HG02970 (cell line): Measurements from ENCODE around the gene ROPN1.
A peak's percentile ranks its signal among the peaks of the same experiment; 100 is the strongest.
"Not testable (repeated sequence)": the region's sequence is repeated elsewhere in the genome, so short reads cannot be mapped to it uniquely, and the experiment has no call there.

Experiments used
- ATAC-seq: cut with Tn5 transposase; IDR thresholded peaks from one replicate; pipeline ENCODE4 v1.9.1; 2021; ENCODE audit warnings: mild to moderate bottlenecking, moderate library complexity, moderate number of reproducible peaks; ENCODE audit not compliant: unreplicated experiment, low FRiP score

The ROPN1 gene

DNA sequence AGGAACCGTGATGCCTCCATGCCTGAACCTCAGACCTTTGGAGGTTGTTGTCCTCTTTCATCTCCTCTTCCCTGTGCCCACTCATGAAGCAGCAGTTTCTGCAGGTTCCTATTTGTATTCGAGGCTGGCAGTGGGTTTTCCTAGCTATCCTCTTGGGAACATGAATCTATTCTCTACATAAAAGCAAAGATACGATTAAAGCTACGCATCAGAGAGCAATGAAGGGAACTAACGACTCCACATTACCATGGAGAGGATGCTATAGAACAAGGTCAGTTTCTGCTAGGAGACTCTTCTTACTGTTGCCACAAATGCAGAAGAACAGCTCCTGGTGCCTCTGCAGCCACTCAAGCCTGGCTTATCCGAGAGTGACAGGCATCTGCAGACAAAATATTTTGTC, 9.4 kb upstream of the ROPN1 start:
- not testable (repeated sequence) for ATAC-seq

DNA sequence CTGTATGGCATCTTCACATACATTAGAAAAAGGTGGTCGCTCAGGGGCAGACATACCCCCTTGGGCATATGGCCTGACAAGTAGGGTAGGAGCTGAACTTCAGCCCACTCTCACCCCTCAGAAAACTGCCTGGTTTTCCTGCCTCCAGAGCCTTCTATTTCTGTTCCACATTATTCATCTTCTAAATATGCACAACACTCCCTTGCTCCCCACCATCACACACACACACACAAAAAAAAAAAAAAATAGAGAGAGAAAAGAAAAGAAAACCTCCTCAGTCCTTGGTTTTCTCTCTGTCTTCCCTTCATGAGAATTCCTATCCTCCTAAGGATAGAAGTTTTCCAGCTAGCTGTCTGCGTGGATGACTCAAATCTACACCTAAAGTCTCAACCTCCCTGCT, 5.6 kb upstream of the ROPN1 start:
- no peak for ATAC-seq

DNA sequence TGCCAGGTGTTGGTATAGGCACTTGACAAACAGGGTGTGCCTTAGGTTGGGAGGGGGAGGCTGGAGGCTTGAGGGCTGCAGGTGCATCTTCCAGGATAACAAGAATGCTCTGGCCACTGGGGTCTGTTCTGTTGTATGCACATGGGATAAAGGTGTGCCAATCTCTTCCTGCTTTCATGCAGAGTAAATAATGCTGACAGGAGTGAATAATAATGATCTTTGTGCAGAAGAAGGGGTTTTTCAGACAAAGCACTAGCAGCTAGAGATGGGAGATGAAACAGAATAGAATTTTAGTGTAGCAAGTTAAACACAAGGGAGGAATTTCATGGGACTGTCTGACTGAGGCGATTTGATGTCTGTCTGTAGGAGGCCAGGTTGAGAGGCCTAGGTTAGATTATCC, 1.9 kb upstream of the ROPN1 start:
- no peak for ATAC-seq

DNA sequence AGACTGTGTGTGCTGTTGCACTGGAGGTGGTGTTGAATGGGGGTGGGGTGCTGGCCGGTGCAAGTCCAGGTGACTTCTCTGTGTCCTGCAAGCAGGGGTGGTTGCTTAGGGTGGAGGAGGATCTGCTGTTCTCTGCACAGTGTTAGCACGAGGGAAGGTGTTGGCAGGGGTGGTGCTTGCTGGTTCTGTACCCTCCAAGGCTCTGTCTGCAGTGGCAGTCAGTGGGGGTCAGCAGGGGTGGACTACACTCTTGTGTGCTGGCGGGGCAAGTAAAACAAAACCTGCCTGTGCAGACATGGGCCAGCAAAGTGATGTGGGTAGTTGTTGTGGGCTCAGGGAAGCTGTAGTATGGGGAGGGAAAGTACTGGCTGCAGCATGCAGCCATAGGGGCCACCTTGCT, 5.5 kb downstream of the ROPN1 start:
- no peak for ATAC-seq

DNA sequence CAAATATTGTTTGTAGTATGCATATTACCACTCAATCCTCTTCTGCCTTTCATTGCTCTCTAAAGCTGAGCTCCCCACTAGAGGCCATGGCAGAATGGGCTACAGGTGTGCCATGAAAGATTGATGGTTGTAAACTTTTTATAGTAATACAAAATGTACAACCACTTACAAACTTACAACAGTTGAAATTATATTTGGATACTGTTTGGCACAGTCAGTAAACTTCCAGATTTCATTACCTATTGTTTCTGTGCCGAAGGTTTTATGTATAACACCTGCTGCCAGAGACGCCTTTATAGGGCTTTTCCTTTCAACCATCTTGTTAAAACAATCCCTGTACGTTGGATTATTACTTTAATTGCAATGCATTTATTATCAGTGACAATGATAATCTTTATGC, 7.0 kb downstream of the ROPN1 start:
- no peak for ATAC-seq

DNA sequence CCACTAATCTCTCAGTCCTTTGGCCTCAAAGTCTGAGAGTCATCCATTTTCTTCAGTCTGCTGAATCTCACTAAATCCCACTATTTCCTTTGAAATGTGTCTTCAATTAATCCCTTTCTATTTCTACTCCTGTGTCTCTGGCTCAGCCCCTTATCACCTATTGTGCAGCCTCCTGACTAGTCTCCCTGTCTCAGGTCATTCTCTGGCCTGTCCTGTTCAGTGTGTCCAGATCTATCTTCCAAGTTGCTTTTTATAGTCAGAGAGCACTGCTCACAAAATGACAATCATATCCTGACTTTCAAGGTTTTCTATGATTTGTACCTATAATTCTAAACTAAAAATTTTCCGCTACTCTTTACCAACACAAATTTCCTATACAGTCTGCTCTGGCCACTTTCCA, 7.6 kb downstream of the ROPN1 start:
- ATAC-seq: no peak

DNA sequence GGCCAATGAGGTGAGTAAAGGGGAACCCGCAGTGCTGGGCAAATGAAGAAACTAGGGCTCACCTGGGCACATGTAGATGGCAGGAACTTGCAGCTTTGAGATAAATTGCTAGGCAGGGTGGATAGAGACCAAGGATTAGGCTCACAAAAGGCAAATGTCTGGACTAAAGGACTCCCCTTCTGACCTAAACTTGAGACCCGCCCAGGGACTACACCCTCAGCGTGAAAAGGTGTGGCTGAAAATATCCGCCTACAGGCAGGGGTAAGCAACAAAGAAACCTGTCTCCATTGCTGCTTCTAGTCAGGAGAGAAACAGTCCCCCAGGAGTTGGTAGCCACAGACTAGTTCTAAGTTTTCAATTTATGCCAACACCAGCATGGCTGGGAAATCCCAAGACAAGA, 10.6 kb downstream of the ROPN1 start:
- ATAC-seq: not testable (repeated sequence)

DNA sequence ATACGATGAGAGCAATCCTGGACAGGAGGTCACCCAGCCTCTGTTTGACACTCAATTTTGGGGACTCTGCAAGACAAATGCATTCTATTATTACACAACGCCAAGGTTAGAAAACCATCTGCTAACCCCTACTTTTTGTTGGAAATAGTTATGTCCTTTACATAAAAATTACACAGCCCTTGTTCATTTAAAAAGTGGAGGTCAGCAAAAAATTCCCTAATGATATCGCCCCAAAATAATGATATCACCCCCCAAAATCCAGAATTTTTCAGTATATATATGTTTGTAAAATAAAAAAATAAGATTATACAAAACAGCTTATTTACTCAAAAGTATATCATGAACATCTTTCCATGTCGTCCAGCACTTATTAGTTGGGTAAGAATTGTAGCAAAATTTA, 11.4 kb downstream of the ROPN1 start:
- no peak for ATAC-seq

DNA sequence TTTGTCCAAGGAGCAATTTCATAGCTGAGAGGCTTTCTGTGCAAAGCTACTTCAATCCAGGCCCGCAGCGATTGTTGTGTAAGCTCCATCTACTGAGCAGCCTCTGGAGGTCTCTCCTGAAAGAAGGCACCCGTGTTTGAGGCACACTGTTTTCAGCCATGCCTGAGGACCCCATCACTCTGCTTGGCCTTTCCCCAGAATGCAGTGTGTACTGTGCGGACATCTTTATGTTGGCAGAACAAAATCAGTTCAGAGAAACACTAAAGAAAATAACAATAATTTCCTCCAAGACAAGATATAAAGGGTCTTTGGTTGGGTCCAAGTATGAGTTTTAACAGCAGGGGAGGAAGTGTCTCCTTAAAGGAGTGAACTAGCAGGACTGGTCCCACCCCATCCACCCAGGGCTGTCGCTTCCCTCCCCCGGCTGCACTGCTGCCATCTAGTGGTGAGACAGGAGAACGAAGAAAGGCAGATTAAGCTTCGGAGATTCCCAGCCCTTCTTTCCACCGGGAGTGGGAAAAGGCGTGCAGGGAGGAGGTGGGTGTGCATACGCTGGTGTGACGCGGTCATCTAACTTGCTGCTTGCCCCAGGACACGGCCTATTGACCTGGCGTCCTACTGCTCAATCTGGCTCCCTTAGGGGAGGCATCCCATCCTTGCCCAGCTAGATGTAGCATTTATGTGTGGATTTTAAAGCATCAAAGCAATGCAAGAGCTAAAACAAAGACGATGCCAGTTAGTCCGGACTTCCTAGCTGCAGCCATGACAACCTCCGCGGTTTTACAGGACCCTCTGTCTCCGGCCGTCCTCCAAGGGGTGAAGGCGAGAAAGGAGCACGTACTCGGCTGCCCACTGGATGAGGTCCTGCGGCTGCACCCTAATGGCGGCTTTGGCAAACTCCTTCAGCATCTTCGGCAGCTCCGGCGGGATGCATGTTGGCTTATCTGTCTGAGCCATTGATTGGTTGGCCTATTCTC, 12.1 kb downstream of the ROPN1 start:
- not testable (repeated sequence) for ATAC-seq

DNA sequence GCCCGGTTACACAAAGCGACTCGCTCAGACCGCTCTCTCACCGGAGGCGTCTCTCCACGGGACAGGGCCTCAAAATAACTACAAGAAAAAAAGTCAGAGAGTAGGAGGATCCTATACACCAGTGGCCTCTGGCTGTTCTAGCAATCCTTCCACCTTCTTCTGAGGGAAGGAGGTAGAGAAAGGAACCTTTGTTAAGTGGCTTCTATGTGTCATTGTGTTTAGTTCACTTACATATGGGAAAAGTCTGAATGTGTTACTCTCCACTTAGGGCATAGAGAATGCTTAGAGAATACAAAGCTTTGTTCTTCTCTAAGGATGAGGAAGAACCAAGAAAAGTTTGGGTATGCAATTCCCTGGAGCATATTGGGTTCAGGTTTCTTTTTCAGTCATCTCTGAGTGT, 15.0 kb downstream of the ROPN1 start:
- ATAC-seq: not testable (repeated sequence)

DNA sequence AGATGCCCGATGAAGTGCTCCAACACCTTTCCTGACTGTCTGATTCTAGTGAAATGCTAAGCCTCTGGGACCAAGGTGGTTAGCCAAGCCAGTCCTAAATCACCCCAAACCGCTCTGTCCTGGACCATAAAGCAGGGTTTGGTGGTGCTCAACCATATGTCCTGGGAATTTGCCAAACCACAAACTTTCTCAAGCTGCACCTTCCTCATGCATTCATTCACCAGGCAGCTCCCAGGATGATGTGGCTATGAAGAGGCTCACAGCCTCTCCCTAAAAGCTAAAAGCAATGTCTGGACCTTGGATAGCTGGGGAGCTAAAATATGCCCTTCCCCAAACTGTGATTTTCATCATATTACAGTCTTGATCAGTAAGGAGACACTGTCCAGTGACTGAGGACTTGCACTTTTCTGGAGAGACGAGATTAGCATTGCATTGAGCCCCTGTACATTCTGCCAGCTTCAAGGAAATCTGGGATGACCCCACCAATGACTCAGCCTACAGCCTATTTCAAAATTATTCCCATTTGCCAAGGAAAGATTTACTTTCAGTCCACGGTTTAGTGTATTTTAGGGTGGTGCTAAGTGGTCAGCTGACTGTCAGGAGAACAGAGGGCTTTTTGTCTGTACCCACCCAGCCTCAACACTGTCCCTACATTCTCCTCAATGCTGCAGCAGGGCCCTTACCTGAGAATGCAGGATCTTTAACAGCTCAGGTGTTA, 15.6 kb downstream of the ROPN1 start:
- ATAC-seq: not testable (repeated sequence)

DNA sequence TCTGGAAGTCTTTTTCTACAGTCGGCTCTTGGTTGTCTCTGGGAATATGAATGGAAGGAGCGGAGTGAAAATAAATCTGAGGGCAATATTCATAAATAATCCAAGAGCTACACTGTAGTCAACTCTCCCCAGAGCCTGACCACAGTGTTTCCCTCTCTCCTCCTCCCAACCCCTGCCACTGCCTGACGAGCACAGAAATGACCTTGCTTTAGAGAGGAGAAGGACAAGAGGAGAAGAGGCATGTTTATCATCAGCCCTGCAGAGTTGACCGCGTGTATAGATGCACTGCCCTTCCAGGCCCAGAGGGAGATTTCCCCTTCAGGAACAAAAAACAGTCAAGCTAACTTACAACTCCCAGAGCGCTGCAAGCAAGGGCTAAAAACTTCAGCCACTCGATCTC, 16.9 kb downstream of the ROPN1 start:
- ATAC-seq: not testable (repeated sequence)

DNA sequence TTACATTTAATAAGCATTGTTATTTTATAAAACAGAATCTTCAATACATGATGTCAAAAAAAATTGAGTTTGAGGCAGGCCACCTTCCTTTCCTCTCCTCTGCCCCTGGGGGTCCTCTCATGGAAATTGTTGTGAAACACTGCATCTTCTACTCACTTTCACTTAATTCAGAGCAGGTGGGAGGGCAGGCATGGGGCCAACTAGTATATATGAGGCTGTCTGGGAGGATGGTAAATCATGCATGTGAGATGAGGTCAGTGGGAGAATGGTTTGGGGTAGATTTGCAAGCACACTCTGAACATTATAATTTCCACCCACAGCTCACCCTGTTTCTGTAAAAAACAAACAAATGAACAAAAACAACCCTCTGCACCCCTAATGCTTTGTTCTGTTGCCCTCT, 20.5 kb downstream of the ROPN1 start:
- ATAC-seq: no peak

DNA sequence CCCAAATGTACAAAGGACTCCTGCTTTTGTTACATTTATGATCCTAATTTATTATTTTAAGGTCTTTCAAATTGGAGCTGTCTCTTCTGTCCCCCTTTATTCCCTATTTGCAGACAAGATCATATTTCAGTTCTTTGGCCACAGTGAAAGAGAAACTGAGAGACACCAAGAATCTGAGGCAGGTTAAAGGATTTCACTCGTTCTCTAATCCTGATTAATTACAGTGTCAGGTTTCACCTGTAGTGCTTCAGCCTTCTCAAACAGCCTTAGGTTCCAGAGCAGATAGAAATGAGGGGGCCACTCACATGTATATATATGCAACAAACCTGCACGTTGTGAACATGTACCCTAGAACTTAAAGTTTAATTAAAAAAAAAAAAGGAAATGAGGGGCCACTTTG, 24.7 kb downstream of the ROPN1 start:
- ATAC-seq: not testable (repeated sequence)

DNA sequence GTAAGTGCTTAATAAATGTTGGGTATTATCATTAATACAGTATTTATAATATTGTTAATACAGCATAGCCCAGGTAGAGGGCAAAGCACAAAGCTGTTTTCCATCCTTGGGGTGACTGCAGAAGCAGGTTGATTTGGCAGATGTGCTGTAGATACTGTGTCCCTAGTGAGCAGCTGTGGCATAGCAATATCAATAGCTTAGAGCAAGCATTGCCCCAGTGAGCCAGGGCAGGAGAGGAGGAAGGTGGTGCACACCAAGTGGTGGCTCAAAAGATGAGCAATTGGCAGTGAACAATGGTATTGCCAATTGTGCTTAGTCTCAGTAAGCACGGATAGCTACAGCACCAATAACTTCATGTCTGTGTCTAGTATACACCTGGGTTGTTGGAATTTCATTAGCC, 25.1 kb downstream of the ROPN1 start:
- not testable (repeated sequence) for ATAC-seq

DNA sequence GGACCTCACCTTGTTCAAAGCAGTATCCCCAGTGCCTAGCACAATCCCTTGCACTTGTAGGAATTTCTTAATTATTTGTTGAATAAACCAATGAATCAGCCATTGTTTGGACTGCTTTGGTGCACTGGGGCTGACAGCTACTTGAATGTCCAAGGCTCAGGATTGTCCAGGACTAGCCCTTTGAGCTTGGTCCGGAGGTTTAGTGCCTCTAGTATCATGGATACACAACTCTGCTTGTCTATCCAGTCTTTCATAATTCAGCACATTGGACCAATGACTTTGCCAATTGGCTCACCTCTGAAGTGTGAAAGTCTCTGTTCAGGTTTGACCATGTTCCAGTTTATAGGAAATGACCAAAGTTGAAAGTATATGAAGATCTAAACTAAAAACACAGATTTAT, 27.1 kb downstream of the ROPN1 start:
- not testable (repeated sequence) for ATAC-seq

DNA sequence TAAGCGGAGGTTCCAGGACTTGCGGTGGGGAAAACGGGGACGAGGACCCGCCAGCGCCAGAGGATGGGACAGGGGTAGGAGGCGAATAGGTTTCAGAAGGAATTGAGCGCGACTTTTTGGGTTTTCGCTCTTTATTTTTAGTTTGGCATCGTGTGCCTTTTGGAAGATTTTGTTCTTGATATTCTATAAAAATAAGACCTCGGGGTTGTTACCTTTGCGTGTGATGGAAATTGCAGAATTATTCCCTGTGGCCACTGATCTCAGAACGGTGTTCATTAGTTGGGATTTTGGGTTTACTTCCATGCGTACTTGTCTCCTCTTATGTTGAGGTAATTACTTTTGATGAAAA, 30.4 kb downstream of the ROPN1 start:
- ATAC-seq: no peak

DNA sequence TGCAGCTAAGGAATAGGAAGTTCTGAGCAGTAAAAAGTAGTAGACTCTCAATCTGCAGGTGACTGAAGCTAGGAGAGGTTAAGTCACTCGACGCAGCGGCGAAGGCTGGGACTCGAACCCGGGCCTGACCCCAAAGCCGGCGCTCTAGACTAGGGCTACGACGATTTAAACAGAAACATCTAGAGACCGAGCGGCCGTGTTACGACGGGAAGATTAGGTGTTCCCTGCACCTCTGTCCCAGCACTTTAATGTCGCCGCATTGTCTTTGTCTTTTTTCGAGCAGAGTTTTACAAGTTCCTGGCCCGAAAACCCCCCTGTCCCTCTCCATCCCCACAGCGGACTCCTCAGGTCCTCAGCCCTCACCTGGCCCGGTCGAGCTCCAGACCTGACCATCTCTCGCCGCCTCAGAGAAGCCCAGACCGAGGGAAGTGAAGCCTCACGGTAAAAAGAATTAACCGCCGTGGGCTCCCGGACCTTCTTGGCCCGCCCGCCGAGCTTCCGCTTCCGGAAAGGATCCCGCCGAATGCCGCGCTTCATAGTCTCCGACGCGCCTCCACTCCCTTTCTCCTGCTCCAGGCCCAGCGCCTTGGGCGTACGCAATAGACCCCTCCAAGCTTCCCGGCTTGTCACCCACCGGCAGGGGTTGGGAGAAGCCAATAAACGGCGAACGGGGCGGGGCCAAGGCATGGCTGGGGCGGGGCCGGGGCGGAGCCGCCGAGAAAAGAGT, 31.0 kb downstream of the ROPN1 start, which contains the start of gene CCDC14:
Gene CCDC14, minus strand, starts transcription at position 449 of the 727 bp plus-strand sequence. Its CDS starts 56 bp downstream, at position 393.
- peak; percentile 72 for ATAC-seq

DNA sequence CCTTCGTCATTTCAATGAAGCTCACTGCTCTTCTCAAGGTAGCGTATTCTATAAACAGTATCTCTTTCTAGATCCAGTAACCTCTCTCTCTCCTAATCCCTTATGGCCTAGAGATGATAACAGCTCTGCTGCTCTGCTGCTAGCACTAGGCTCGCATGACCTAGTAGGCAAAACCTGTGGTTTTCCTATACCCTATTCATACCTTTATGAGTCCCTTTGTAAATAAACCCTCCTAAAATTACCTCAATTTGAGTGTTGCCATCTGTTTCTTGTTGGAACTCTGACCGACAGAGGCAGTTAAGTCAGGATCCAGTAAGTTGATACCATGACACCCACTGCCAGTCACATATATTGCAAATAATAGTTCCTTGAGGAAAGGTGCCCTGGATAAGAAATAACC, 38.2 kb downstream of the ROPN1 start:
- no peak for ATAC-seq

DNA sequence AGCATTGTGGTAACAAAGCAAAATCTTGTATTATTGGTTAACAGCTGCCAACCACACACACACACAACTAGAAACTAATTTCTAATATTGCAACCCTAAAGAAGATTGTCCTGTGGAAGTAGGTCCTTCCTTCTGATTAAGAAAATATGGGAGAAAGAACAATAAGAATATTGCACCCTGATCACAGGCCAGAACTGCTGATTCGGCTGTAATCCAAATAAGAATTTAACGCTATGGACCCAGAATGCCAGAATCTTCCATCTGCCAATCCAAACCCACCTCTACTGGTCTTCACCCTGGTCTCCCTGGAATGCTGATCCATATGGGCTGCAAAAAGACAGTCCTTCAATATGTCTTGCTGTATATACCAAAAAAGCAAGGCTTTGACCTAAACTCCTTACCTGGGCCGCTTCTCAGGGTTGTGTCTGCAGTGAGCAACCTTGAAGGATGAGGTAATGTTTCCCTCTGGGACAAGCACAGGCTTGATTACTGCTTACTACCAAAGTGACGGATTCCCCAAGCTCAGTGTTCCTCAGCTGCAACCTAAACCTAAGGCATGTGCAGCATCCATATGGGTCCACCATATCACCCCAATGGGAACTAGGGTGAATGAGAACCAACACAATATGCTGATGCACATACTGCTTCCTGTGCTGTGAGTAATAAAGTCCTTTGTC, 38.9 kb downstream of the ROPN1 start:
- ATAC-seq: no peak
